ENCODE measurements around the gene ATF1.
"Not testable (repeated sequence)": the region's sequence is repeated elsewhere in the genome, so short reads cannot be mapped to it uniquely, and the experiment has no call there.

ATF1 gene

DNA sequence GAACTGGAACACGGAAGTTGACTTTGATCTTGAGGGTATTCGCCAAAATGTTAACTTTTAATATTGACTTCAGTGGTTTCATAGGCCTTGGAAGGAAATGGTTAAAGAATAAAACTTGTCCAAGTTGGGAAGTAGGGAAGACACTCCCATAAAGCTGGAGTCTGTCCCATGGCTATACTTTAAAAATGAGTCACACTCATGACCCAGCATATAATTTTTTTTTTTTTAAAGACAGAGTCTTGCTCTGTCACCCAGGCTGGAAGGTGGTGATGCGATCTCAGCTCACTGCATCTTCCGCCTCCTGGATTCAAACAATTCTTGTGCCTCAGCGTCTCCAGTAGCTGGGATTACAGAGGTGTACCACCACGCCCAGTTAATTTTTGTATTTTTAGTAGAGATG, 98.4 kb downstream of the ATF1 start:
- DNase-seq (ENCODE audit: low read depth in 2 of 2) = no peak

DNA sequence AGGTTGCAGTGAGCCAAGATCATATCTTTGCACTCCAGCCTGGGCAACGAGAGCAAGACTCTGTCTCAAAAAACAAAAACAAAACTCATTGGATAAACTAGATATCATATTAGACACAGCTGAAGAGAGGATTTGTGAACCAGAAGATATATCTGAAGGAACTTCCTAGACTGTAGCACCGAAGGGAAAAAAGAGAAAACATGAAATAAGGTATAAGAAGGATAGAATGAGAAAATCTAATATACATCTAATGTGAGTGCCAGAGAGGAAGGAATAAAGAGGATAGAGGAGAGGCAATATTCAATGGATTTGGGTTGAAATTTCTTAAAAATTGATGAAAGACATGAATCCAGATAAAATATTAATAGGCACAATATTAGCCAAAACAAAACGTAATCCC, 101.4 kb downstream of the ATF1 start:
- DNase-seq (ENCODE audit: low read depth in 2 of 2) = no peak

DNA sequence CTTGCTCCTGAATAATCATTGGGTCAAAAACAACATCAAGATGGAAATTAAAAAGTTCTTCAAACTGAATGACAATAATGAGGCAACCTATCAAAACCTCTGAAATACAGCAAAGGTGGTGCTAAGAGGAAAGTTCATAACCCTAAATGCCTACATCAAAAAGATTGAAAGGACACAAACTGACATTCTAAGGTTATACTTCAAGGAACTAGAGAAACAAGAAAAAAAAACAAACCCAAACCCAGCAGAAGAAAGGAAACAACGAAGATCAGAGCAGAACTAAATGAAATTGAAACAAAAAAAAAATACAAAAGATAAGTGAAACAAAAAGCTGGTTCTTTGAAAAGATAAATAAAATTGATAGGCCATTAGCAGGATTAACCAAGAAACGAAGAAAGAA, 105.0 kb downstream of the ATF1 start:
- DNase-seq (ENCODE audit: low read depth in 2 of 2) = not testable (repeated sequence)
